ENCODE results near the gene ARHGEF7.

DNA sequence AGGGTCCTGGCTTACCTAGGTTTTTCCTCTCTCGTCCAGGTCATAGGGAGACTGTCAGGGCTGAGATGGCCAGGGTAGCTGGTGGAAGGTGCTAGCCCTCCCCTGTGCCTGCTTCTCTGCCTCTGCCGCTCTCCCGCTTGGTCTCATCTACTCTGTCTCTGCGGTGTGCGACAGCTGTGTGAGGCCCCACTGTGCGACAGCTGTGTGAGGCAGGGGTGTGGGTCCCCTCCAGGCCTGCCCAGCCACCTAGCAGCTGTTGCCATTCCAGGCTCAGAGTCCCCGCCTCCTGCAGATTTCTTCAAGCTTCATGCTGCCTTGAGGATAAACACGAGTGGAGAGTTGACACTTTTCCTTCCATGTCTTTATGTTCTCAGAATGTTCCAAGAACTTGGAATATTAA lies 53.0 kb downstream of the ARHGEF7 start:
- TF ChIP-seq RELA (CRISPR knock-in tag; IDR thresholded peaks at IDR 0.05; ENCODE audit: borderline replicate concordance) (no peak), CBFB (CRISPR knock-in tag; IDR thresholded peaks at IDR 0.05; ENCODE audit: low read depth) (no peak), CREB1 (CRISPR knock-in tag; IDR thresholded peaks at IDR 0.05) (no peak), CREM (CRISPR knock-in tag; IDR thresholded peaks at IDR 0.05) (no peak), ATF1 (CRISPR knock-in tag; IDR thresholded peaks at IDR 0.05) (no peak), GABPB1 (CRISPR knock-in tag; IDR thresholded peaks at IDR 0.05) (no peak), NR2C2 (CRISPR knock-in tag; IDR thresholded peaks at IDR 0.05) (no peak), ZNF232 (CRISPR knock-in tag; IDR thresholded peaks at IDR 0.05) (no peak), SMAD3 (CRISPR knock-in tag; IDR thresholded peaks at IDR 0.05; ENCODE audit: borderline replicate concordance) (no peak)
- TF ChIP-seq, protein P1, sequence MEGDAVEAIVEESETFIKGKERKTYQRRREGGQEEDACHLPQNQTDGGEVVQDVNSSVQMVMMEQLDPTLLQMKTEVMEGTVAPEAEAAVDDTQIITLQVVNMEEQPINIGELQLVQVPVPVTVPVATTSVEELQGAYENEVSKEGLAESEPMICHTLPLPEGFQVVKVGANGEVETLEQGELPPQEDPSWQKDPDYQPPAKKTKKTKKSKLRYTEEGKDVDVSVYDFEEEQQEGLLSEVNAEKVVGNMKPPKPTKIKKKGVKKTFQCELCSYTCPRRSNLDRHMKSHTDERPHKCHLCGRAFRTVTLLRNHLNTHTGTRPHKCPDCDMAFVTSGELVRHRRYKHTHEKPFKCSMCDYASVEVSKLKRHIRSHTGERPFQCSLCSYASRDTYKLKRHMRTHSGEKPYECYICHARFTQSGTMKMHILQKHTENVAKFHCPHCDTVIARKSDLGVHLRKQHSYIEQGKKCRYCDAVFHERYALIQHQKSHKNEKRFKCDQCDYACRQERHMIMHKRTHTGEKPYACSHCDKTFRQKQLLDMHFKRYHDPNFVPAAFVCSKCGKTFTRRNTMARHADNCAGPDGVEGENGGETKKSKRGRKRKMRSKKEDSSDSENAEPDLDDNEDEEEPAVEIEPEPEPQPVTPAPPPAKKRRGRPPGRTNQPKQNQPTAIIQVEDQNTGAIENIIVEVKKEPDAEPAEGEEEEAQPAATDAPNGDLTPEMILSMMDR (IDR thresholded peaks at IDR 0.05), result no peak
- TF ChIP-seq, protein P2, sequence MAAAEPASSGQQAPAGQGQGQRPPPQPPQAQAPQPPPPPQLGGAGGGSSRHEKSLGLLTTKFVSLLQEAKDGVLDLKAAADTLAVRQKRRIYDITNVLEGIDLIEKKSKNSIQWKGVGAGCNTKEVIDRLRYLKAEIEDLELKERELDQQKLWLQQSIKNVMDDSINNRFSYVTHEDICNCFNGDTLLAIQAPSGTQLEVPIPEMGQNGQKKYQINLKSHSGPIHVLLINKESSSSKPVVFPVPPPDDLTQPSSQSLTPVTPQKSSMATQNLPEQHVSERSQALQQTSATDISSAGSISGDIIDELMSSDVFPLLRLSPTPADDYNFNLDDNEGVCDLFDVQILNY (CRISPR knock-in tag; IDR thresholded peaks at IDR 0.05), result no peak
- TF ChIP-seq, protein P3, sequence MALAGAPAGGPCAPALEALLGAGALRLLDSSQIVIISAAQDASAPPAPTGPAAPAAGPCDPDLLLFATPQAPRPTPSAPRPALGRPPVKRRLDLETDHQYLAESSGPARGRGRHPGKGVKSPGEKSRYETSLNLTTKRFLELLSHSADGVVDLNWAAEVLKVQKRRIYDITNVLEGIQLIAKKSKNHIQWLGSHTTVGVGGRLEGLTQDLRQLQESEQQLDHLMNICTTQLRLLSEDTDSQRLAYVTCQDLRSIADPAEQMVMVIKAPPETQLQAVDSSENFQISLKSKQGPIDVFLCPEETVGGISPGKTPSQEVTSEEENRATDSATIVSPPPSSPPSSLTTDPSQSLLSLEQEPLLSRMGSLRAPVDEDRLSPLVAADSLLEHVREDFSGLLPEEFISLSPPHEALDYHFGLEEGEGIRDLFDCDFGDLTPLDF (CRISPR knock-in tag; IDR thresholded peaks at IDR 0.05), result no peak
- TF ChIP-seq, protein P4, sequence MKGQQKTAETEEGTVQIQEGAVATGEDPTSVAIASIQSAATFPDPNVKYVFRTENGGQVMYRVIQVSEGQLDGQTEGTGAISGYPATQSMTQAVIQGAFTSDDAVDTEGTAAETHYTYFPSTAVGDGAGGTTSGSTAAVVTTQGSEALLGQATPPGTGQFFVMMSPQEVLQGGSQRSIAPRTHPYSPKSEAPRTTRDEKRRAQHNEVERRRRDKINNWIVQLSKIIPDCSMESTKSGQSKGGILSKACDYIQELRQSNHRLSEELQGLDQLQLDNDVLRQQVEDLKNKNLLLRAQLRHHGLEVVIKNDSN (CRISPR knock-in tag; IDR thresholded peaks at IDR 0.05), result no peak
- TF ChIP-seq, protein P5, sequence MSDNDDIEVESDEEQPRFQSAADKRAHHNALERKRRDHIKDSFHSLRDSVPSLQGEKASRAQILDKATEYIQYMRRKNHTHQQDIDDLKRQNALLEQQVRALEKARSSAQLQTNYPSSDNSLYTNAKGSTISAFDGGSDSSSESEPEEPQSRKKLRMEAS (CRISPR knock-in tag; IDR thresholded peaks at IDR 0.05), result no peak
